ENCODE results near the gene MUCL3. TPM values are rescaled to one million over a fixed set of nuclear protein-coding genes. Genes with fewer than 3 reads are reported as not detected.

MUCL3 gene
- polyA plus RNA-seq, 1 of the 3 experiments (the other 2 are of a cell fraction): not detected

GRCh38 chr6:30965140-30965601, 24.4 kb downstream of the MUCL3 start:
- ChIA-PET CTCF (interaction anchor here (0.6 to 1.2 kb wide), 3 partner anchors 46 to 1593 kb away, joined by 3 read pairs; no protein-coding TSS in a partner anchor), POLR2A (no interaction called here)
- Histone ChIP-seq H3K79me2 (ENCODE audit: insufficient read depth) (no peaks in the 10 kb centered on the region), H3K27ac (ENCODE audit: low read depth in 2 of 2, low read length in 1 of 2) (no peak overlapping the region), H3K9me3 (no peaks in the 10 kb centered on the region), H3K9me2 (no peaks in the 10 kb centered on the region), H3K9ac (no peak overlapping the region), H3K27me3 (ENCODE audit: insufficient read depth) (no peaks in the 10 kb centered on the region; the same call in 1 of the 2 replicates), H3K36me3 (replicated peaks in 1 of 2; ENCODE audit: control insufficient read depth in 1 of 2, insufficient read depth in 2 of 2, low read length in 1 of 2) (no peaks in the 10 kb centered on the region), H3F3A (replicated peaks; ENCODE audit: insufficient read depth) (no peaks in the 10 kb centered on the region), H3K4me1 (ENCODE audit: control insufficient read depth in 1 of 2, insufficient read depth in 2 of 2, low read depth in 1 of 2, low read length in 1 of 2) (no peaks in the 10 kb centered on the region; a peak in 1 of 4 replicates), H3K4me2 (no peak overlapping the region), H4K20me1 (ENCODE audit: insufficient read depth) (no peaks in the 10 kb centered on the region), H3K4me3 (ENCODE audit: low read depth in 2 of 2, low read length in 1 of 2) (no peak overlapping the region), H2AFZ (ENCODE audit: low read depth) (no peak overlapping the region)
- WGBS (ENCODE audit: low lambda C conversion rate): 34% methylated on average over 3 of the region's 5 CpGs
- DNase-seq: no peak
- TF ChIP-seq CTCF (IDR thresholded peaks at IDR 0.05) (no peak), ZBTB33 (IDR thresholded peaks at IDR 0.05; ENCODE audit: borderline replicate concordance, low read depth) (no peak), ELF1 (IDR thresholded peaks at IDR 0.05) (no peak)

- no peak for TF ChIP-seq TAF1 (IDR thresholded peaks at IDR 0.05; ENCODE audit: borderline replicate concordance, low read depth, low read length)
- TF ChIP-seq RXRA (IDR thresholded peaks at IDR 0.05; ENCODE audit: borderline replicate concordance, low read depth): no peak
- no peak for TF ChIP-seq ZBTB33 (IDR thresholded peaks at IDR 0.05; ENCODE audit: borderline replicate concordance, low read depth)
- TF ChIP-seq USF1 (IDR thresholded peaks at IDR 0.05; ENCODE audit: borderline replicate concordance, low read depth): no peak
- no peak for TF ChIP-seq NRF1 (IDR thresholded peaks at IDR 0.05; ENCODE audit: low read depth, low read length)
- TF ChIP-seq CHD2 (IDR thresholded peaks at IDR 0.05; ENCODE audit: low read length, partially characterized antibody): no peak
- TF ChIP-seq RCOR1 (IDR thresholded peaks at IDR 0.05; ENCODE audit: low read length): no peak
- TF ChIP-seq RAD21 (IDR thresholded peaks at IDR 0.05; ENCODE audit: low read length): no peak
- TF ChIP-seq JUND (IDR thresholded peaks at IDR 0.05): no peak
- no peak for TF ChIP-seq TCF12 (IDR thresholded peaks at IDR 0.05)
- TF ChIP-seq MAX (IDR thresholded peaks at IDR 0.05; ENCODE audit: low read depth): no peak
- TF ChIP-seq RFX5 (IDR thresholded peaks at IDR 0.05; ENCODE audit: low read length): no peak
- TF ChIP-seq GATA2 (CRISPR knock-in tag; IDR thresholded peaks at IDR 0.05): no peak
- TF ChIP-seq CTCF (IDR thresholded peaks at IDR 0.05): no peak
- Histone ChIP-seq H3K36me3 (replicated peaks in 1 of 2; ENCODE audit: control insufficient read depth in 1 of 2, insufficient read depth in 2 of 2, low read length in 1 of 2) (no peaks in the 10 kb centered on the region), H3K27ac (ENCODE audit: low read depth in 2 of 2, low read length in 1 of 2) (no peak overlapping the region), H3K4me3 (ENCODE audit: low read depth in 2 of 2, low read length in 1 of 2) (no peak overlapping the region), H3K4me1 (ENCODE audit: control insufficient read depth in 1 of 2, insufficient read depth in 2 of 2, low read depth in 1 of 2, low read length in 1 of 2) (no peaks in the 10 kb centered on the region; a peak in 1 of 4 replicates), H3K79me2 (ENCODE audit: insufficient read depth) (no peaks in the 10 kb centered on the region), H3F3A (replicated peaks; ENCODE audit: insufficient read depth) (no peaks in the 10 kb centered on the region), H4K20me1 (ENCODE audit: insufficient read depth) (no peaks in the 10 kb centered on the region), H3K9me2 (no peaks in the 10 kb centered on the region), H3K9ac (no peak overlapping the region), H3K27me3 (ENCODE audit: insufficient read depth) (no peaks in the 10 kb centered on the region; the same call in 1 of the 2 replicates), H3K4me2 (no peak overlapping the region), H2AFZ (ENCODE audit: low read depth) (no peak overlapping the region), H3K9me3 (no peaks in the 10 kb centered on the region)
- ChIA-PET POLR2A (no interaction called here), CTCF (interaction anchor here (1.2 kb wide), 1 partner anchor 121 kb away, joined by 3 read pairs; no protein-coding TSS in a partner anchor)
- DNase-seq: no peak
- 10% methylated on average over 3 of the region's 3 CpGs for WGBS (ENCODE audit: low lambda C conversion rate)
Measured at GRCh38 chr6:30966154-30966553, 25.4 kb downstream of the MUCL3 start.
